Neural progenitor cell (in vitro differentiated cells): Measurements from ENCODE around the gene OSTM1.

Experiments
- CTCF ChIP-seq: fragments of 200-600 bp; sonication (generic); IDR thresholded peaks from 2 replicates; pipeline ENCODE4 v1.5.1; 2017; ENCODE audit warnings: antibody characterized with exemption, mild to moderate bottlenecking
- EZH2phosphoT487 ChIP-seq: fragments of 200-600 bp; sonication (generic); IDR thresholded peaks from 2 replicates; pipeline ENCODE4 v1.6.1; 2017; ENCODE audit warnings: antibody characterized with exemption

GRCh38 chr6:108118810-108119768 is 44.5 kb upstream of the OSTM1 start:
- no peak for TF ChIP-seq CTCF
- TF ChIP-seq EZH2phosphoT487: peak; percentile 96
